Measurements from ENCODE around the gene TECPR1. TPM values are rescaled to one million over a fixed set of nuclear protein-coding genes. Genes with fewer than 3 reads are reported as not detected.

The TECPR1 gene
- total RNA-seq, 1 experiment from 2014 or later, result 21.5 TPM

GRCh38 chr7:98196706-98197605, 55.1 kb downstream of the TECPR1 start:
- DNase-seq (ENCODE audit: low spot score) (no peak), ATAC-seq (no peak)
- TF ChIP-seq CTCF (IDR thresholded peaks at IDR 0.05) (no peak), FOXP4 (CRISPR knock-in tag; IDR thresholded peaks at IDR 0.05) (no peak), FOXK1 (CRISPR knock-in tag; IDR thresholded peaks at IDR 0.05) (no peak), E2F4 (CRISPR knock-in tag; IDR thresholded peaks at IDR 0.05; ENCODE audit: borderline replicate concordance, low read depth) (no peak), MXD4 (CRISPR knock-in tag; IDR thresholded peaks at IDR 0.05; ENCODE audit: borderline replicate concordance) (no peak), USF2 (CRISPR knock-in tag; IDR thresholded peaks at IDR 0.05) (no peak)
- Mint-ChIP-seq H3K4me1 (no peaks in the 10 kb centered on the region), H3K27me3 (ENCODE audit: low read depth) (no peaks in the 10 kb centered on the region), H3K9me3 (no peaks in the 10 kb centered on the region), H3K4me3 (no peak overlapping the region), H3K36me3 (peaks cover 13% of the 10 kb centered on the region), H3K27ac (0 out of 2 replicates have a peak overlapping the region, but pooled peaks have one; percentile 48)
- ChIA-PET CTCF (no interaction called here), POLR2A (no interaction called here)

- no peak for DNase-seq (ENCODE audit: low spot score)
- CTCF ChIA-PET, result no interaction called here
- Mint-ChIP-seq H3K27ac (no peak overlapping the region), H3K27me3 (ENCODE audit: low read depth) (no peaks in the 10 kb centered on the region), H3K4me1 (no peaks in the 10 kb centered on the region), H3K36me3 (peaks cover 20% of the 10 kb centered on the region), H3K4me3 (no peak overlapping the region), H3K9me3 (no peaks in the 10 kb centered on the region)
- POLR2A ChIA-PET, result no interaction called here
- TF ChIP-seq JAZF1 (CRISPR knock-in tag; IDR thresholded peaks at IDR 0.05), result no peak
- no peak for TF ChIP-seq STAT6 (CRISPR knock-in tag; conservative IDR thresholded peaks at IDR 0.05; ENCODE audit: low read depth)
- ATAC-seq, result no peak
Measured at GRCh38 chr7:98194672-98195457, 57.2 kb downstream of the TECPR1 start.

GRCh38 chr7:98194186-98194585, 57.8 kb downstream of the TECPR1 start:
- Mint-ChIP-seq H3K4me1 (no peaks in the 10 kb centered on the region), H3K27ac (no peak overlapping the region), H3K36me3 (peaks cover 20% of the 10 kb centered on the region), H3K27me3 (ENCODE audit: low read depth) (no peaks in the 10 kb centered on the region), H3K9me3 (no peaks in the 10 kb centered on the region), H3K4me3 (no peak overlapping the region)
- POLR2A ChIA-PET, result no interaction called here
- TF ChIP-seq ZNF396 (CRISPR knock-in tag; IDR thresholded peaks at IDR 0.05; ENCODE audit: borderline replicate concordance), result no peak
- no peak for TF ChIP-seq AR (CRISPR knock-in tag; IDR thresholded peaks at IDR 0.05)
- TF ChIP-seq ZNF138 (CRISPR knock-in tag; conservative IDR thresholded peaks at IDR 0.05), result no peak
- TF ChIP-seq ELF4 (CRISPR knock-in tag; IDR thresholded peaks at IDR 0.05; ENCODE audit: low read depth), result no peak
- DNase-seq (ENCODE audit: low spot score) (no peak), ATAC-seq (no peak)
- CTCF ChIA-PET, result no interaction called here
